Suprapubic skin (tissue), 4 donors: Measurements from ENCODE around the gene JMJD1C.

ENCODE experiments used
- CTCF ChIP-seq, 2 donors: fragments of 200-600 bp in 1 of 2; fragments of 450-650 bp in 1 of 2; sonication (generic) in 1 of 2; IDR thresholded peaks; one replicate each; pipeline ENCODE4 v1.5.1; 2016 to 2019; ENCODE audit warnings: antibody characterized with exemption in 2 of 2, mild to moderate bottlenecking in 1 of 2, moderate library complexity in 1 of 2
- POLR2A ChIP-seq, 2 donors: fragments of 450-650 bp; IDR thresholded peaks; one replicate each; pipeline ENCODE4 v1.6.1; 2017; ENCODE audit warnings: antibody characterized with exemption in 2 of 2, mild to moderate bottlenecking in 2 of 2, moderate library complexity in 2 of 2
- POLR2AphosphoS5 ChIP-seq, 3 donors: sonication (generic); formaldehyde crosslinking; IDR thresholded peaks; one replicate each; pipeline ENCODE4 v1.6.1; 2017; ENCODE audit warnings: antibody characterized with exemption in 3 of 3

GRCh38 chr10:63238501-63238900, 227.3 kb downstream of the JMJD1C start:
- TF ChIP-seq POLR2A (IDR thresholded peaks at IDR 0.05) (no peak), CTCF (IDR thresholded peaks at IDR 0.05) (no peak), POLR2AphosphoS5 (IDR thresholded peaks at IDR 0.05) (no peak)
